GM18868 (cell line): ENCODE measurements around the gene PAGR1.
"Not testable (repeated sequence)": the region's sequence is repeated elsewhere in the genome, so short reads cannot be mapped to it uniquely, and the experiment has no call there.

Experiments
- ATAC-seq: cut with Tn5 transposase; IDR thresholded peaks from one replicate; pipeline ENCODE4 v1.9.1; 2021; ENCODE audit warnings: mild to moderate bottlenecking, moderate library complexity; ENCODE audit not compliant: unreplicated experiment

The PAGR1 gene

DNA sequence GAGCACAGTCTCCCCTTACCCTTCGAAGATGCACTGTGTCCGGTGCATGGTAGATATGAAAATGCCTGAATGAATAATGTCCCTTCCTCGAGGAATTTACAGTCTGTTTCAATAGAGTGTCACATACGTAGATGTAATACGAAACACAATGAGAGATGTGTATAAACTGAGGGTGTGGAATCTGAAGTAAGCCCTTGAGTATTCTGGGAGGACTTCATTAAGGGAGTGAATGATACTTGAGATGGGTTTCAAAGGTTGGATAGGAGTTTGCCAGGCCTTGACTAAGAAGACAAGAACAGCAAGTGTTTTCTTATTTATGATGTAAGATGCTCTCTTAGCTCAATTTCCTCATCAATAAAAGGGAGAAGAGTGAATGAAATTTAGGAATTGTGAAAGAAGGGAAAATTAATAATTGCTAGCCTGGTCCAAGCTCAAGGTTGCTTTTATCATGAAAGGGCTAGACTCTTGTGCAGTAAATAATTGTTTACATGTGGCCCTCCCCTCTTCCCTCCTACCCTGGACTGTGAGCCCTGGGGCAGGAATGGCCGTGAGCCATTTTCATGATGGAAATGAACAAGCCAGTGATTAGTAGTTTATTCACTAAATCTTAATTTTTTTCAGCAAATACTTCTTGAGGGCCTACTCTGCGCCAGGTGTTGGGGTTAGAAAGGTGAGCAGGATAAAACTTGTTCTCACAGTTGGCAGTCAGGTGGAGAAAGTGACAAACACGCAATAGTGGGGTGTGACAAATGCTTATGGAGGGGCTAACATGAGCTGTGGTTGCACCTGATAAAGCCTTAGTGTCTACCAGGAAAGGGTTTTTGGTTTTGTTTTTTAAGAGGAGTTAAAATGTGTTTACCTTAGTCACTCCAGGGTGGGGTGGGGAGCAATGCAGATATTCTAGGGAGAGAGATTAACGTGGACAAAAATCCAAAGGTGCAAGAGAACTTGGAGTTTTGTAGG is 23.8 kb upstream of the PAGR1 start:
- ATAC-seq: no peak

DNA sequence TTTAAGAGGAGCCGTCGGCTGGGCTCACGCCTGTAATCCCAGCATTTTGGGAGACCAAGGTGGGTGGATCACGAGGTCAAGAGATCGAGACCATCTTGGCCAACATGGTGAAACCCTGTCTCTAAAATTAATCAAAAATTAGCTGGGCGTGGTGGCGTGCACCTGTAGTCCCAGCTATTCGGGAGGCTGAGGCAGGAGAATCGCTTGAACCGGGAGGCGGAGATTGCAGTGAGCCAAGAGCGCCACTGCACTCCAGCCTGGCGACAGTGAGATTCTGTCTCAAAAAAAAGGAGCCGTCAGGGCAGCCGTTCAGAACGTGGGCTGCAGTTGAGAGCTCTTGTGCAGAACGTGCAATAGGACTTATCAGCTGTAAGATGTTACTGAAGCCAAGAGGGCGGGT is 22.8 kb upstream of the PAGR1 start:
- not testable (repeated sequence) for ATAC-seq

DNA sequence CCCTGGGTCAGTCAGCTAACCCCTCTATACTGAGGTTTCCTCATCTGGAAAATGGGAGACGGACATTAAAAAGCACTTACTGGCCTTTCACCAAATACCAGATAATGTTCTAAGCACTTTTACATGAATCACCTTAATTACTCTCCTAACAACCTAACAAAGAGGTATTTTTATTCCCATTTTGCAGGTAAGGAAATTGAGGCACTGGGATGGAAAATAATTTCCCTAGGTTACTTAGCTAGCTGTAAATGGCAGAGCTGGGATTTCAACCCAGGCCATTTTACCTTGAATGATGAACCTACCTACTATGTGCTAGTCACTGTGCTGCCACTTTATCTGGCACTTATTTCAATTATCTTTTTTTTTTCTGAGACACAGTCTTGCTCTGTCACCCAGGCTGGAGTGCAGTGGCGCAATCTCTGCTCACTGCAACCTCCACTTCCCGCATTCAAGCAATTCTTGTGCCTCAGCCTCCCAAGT is 21.7 kb upstream of the PAGR1 start:
- no peak for ATAC-seq

DNA sequence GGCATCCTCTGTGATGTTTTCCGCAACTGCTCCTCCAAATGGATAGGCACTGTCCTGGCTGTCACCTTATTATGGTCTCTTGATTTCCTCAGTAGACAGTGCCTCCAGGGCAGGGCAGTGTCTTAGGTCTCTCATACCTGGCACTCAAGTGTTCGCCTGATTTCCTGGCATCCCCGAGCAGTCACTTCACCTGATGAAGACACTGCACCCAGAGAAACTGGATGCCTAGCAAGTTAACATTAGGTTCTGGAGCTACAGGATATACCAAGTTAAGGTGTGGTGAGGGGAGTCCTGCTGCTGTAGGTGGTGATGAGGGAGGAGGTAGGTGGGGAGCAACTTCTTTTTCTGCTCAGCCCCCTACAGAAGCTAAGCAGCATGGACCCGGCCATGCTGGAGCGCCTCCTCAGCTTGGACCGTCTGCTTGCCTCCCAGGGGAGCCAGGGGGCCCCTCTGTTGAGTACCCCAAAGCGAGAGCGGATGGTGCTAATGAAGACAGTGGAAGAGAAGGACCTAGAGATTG is 13.5 kb upstream of the PAGR1 start:
- ATAC-seq: no peak

DNA sequence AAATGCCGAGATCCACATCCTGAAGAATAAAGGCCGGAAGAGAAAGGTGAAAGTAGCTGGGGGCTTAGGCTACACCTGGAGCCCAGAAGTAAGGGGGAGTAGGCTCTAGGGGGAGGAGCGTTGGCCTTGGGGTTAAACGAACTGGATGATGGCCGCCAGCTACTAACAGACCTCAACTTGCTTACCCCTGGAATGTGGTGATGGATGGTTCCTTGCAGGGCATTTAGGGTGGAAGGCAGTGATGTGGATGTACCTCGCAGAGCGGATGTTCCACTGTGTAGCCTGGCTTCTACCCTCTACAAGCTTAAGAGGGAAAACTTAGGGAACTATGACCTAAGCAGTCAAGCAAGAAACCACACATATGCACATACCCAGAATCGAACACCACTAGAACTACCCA is 11.9 kb upstream of the PAGR1 start:
- ATAC-seq: no peak

DNA sequence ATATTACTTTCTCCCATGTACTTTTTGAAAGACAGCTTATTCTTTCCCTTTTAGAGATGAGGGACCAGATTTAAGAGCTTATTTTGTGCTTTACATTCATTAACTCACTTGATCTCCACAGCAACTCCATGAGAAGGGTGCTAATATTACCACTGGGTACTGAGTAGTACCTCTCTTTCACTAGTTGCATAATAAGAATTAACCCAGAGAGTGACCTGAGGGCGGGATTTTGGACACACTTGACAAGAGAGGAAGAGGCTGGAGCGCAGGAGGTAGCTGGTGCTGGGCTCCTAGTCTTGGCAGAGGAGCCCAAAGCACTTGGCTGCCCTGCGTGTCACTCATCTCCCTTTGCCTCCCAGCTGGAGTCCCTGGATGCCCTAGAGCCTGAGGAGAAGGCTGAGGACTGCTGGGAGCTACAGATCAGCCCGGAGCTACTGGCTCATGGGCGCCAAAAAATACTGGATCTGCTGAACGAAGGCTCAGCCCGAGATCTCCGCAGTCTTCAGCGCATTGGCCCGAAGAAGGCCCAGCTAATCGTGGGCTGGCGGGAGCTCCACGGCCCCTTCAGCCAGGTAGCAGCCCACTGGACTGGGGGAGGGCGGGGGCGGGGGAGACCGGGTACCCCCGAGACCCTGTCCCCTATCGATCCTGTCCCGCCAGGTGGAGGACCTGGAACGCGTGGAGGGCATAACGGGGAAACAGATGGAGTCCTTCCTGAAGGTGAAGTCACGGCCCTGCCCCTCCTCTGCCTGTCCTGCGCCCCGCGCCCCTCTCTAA is 11.3 kb upstream of the PAGR1 start:
- no peak for ATAC-seq

DNA sequence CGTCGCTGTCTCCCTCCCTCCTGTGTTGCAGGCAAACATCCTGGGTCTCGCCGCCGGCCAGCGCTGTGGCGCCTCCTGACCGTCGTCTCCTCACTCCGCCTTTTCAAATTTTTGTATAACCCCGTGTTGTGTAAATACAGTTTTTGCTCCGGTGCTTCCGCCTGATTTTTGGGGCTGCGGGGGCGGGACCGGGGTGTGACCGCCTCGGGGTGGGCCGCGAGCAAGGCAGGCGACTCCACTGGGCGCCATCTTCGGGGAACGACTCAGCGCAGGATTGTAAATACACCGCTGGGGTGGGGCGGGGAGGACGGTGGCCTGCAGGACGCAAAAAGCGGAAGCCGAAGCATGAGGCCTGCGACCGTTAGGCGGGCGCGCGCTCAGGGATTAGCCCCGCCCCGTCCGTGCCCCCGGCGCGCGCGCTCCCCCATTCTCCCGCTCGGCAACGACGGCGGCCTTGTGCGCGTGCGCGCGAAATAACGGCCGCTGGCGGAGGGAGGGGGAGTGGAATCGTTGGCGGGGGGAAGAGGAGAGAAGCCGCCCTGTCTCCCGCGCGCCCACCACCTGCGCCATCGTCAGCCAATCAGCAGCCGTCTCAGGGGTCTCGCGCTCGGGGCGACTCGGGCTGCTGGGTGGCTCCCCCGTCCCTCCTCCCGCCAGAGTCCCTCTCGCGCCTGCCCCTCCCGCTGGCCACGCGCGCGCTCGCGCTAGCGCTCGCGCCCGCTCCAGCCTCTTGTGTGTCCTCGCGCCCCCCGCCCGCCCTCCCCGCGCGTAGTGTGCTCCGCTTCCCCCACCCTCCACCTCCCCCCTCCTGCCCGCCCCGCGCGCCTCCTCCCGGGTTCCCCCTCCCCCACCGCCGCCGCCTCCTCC is 10.5 kb upstream of the PAGR1 start:
- ATAC-seq: peak; percentile 55

DNA sequence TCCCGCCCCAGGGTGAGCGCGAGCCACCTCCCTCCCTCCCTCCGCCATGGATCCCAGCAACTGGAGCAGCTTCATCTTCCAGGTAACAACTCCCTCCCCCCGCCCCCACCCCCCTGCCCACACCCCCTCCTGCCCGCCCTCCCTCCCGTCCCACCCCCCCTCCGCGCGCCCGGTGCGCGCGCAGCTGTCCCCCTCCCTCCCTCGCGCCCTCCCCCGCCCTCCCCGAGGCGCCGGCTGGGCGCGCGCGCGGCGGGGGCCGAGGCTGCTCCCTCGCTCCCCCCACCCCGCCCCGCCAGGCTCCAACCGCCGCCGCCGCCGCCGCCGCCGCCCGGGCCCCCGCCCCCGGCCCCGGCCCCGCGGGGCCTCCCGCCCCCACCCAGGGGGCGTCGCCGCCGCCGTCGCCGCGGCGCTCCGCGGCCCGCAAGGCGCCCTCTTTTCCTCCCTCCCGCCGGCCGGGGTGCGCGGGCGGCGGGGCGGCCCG is 9.8 kb upstream of the PAGR1 start, which contains the start of gene MAZ:
Gene MAZ (plus strand): TSS at position 431 of the 481 bp plus-strand sequence. CDS start 173 bp downstream, outside the sequence.
- no peak for ATAC-seq

DNA sequence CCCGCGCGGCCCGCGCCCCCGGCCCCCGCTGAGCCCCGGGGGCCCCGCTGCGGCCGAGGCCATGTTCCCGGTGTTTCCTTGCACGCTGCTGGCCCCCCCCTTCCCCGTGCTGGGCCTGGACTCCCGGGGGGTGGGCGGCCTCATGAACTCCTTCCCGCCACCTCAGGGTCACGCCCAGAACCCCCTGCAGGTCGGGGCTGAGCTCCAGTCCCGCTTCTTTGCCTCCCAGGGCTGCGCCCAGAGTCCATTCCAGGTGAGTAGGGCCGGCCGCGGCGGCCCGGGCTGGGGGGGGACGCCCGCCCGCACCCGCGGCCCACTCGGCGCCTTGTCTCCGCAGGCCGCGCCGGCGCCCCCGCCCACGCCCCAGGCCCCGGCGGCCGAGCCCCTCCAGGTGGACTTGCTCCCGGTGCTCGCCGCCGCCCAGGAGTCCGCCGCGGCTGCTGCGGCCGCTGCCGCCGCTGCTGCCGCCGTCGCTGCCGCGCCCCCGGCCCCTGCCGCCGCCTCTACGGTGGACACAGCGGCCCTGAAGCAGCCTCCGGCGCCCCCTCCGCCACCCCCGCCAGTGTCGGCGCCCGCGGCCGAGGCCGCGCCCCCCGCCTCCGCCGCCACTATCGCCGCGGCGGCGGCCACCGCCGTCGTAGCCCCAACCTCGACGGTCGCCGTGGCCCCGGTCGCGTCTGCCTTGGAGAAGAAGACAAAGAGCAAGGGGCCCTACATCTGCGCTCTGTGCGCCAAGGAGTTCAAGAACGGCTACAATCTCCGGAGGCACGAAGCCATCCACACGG is 9.1 kb upstream of the PAGR1 start:
- no peak for ATAC-seq

DNA sequence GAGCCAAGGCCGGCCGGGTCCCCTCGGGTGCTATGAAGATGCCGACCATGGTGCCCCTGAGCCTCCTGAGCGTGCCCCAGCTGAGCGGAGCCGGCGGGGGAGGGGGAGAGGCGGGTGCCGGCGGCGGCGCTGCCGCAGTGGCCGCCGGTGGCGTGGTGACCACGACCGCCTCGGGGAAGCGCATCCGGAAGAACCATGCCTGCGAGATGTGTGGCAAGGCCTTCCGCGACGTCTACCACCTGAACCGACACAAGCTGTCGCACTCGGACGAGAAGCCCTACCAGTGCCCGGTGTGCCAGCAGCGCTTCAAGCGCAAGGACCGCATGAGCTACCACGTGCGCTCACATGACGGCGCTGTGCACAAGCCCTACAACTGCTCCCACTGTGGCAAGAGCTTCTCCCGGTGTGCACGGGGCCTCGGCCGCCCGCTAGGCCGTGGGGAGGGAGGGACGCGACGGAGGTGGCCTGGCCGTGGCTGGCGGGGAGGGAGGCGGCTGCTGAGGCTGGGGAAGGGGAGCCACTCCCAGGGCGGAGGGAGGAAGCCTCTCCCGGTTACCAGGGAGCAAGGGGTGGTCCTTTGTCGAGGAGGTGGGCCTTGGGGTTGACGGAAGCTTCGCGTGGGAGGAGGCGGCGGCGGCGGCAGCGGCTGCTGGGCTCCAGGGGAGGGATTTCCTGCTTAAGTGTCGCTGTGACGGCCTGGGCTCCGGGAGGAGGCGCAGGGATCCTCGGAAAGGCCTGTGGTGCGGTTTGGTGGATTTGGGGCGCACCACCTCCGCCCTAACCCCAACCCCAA is 8.3 kb upstream of the PAGR1 start:
- ATAC-seq: peak; percentile 25

DNA sequence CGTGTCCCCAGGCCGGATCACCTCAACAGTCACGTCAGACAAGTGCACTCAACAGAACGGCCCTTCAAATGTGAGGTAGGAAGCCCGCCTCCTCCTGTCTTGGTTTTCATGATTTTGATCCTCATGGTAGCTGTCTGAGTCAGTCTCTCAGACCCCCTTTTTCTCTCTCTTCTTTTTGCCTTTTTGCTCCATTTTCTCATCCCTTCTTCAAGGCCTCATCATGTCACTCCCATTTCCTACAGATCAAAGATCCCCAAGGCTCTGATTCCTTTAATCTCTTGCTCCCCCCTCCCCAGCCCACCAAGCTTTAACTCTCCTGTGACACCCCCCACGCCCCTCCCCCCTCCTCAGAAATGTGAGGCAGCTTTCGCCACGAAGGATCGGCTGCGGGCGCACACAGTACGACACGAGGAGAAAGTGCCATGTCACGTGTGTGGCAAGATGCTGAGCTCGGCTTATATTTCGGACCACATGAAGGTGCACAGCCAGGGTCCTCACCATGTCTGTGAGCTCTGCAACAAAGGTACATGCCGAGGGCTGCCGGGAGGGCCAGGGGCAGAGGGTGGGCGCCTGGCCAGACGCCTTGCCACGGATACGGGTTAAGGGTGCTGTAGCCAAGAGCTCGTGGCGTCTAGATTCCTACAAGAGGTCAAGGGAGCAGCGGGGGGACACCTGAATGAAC is 7.6 kb upstream of the PAGR1 start:
- no peak for ATAC-seq

DNA sequence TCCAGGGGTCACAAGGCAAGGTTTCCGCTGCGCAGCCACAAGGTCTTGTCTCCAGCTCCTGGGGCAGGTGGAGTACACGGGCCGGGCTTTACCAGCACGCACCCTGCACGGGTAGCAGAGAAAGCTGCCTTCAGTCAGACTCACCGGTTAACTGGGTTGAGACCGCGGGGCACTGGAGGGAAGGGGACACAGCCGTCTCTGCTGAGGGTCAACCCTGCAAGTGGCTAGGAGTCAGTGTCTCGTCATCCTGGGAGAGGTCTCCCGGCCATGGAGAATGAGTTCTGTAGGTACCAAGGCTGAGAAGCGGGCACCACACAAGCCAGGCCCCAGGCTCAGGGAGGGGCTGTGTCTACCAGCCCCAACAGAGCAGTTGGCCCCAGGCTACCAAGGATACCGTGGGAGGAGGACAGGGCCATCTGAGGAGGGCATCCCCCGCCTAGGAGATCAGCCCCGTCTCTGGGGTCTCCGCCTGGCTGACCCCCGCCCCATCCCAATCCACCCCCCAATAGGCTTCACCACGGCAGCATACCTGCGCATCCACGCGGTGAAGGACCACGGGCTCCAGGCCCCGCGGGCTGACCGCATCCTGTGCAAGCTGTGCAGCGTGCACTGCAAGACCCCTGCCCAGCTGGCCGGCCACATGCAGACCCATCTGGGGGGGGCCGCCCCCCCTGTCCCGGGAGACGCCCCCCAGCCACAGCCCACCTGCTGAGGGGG is 6.8 kb upstream of the PAGR1 start:
- no peak for ATAC-seq

DNA sequence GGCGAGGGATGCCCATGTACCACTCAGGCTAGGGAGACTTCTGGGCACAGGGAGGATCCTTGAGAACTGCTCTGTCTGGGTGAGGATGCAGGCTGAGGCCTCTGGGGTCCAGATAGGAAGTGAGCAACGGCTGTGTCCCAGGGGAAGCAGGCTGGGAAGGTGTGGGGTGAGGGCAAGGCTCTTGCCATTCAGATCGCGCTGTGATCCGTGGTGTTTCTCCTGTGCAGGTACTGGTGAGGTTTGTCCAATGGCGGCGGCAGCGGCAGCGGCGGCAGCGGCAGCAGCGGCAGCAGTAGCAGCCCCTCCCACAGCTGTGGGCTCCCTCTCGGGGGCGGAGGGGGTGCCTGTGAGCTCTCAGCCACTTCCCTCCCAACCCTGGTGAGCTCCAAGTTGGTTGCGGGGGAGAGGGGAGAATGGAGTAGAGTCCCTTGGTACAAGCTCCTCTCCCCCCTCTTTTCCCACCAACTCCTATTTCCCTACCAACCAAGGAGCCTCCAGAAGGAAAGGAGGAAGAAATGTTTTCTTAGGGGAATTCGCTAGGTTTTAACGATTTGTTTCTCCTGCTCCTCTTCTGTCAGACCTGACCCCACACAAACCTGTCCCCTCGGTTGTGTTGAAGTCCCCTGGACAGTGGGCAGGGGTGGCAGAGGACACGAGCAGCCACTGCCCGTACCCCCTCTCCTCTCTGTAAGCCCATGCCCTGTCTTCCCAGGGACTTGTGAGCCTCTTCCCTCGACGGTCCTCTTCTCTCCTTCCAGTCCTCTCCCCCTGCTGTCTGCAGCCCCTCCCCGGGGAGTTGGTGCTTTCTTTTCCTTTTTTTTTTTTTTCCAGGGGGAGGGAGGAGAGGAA is 5.9 kb upstream of the PAGR1 start:
- ATAC-seq: no peak

DNA sequence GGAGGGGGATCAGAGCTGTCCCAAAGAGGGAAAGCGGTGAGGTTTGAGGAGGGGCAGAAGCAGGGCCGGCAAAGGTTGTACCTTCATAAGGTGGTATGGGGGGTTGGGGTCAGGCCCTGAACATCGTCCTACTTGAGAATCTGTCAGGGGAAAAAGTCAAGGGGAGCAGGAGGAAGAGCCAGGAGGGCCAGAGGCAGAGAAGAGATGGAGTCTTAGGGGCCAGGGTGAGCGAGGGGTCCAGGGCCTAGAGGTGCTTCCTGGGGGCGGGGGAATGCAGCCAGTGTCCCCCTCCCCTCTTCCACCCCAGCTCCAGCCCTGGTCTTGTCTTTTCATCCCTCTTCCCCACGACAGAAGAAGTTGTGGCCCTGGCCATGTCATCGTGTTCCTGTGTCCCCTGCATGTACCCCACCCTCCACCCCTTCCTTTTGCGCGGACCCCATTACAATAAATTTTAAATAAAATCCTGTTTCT is 5.2 kb upstream of the PAGR1 start:
- no peak for ATAC-seq

DNA sequence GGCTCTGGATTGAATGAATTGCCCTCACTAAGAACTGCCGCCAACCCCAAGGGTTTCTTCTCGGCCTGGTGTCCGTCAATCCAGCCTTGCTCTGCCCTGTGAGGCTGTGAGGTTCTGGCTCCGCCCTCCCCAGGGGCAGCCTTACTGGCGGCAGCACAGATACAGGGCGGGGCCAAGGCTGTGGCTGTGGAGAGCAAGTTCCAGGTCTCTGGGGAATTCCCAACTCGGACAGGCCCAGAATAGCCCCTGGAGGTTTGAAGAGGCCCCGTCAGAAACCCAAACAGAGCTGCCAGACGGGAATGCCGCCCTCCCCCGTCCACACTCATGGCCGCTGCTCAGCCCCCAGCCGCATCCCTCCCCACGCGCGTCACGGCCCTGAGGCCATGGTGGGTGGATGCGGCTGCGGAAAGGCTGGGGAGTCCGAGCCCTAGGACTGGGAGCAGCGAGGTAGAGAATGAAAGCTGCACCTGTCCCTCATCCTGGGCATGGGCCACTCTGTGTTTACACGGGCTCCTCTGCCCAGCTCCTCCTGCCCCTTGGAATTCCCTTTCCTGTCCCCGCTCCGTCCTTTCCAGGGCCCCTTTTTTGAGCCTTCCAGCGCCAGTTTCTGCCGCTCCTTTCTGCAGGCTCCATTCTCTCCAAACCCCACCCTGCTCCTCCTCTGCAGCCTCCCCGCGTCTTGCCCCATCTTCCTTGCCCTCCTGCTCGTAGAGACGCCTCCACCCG is 4.6 kb upstream of the PAGR1 start:
- ATAC-seq: peak; percentile 39
